ENCODE data around the gene GP5. TPM values are rescaled to one million over a fixed set of nuclear protein-coding genes. Genes with fewer than 3 reads are reported as not detected.

The GP5 gene
- total RNA-seq, 1 experiment from 2014 or later: 0.15 TPM

DNA sequence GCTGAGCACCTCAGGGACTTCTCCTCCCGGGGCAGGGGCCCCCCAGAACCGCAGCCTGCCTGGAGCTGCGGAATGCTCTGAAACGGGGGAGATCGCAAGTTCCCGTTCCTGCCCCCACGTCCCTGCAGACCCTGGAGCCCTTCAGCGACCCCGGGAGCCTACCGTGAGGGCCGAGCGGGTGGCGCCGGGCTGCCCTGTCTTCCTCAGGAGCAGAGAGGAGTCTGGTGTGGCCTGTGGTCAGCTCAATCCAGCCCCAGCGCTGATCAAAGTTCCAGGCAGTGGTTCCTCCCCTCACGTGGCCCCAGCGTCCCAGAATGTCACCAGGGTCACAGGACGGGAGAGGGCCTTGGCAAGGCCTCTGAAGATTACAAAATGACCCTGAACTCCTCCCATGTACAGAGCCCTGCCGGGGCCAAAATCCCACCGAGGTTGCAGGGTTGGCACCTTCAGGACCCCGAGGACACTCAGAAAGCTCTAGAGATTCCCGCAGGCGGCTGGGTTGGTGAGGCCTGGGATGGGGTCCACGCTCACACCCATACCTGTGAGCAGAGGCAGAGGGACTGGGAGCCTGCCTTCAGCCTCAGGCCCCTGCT, 47.9 kb downstream of the GP5 start, which contains the start of gene CPN2:
Gene CPN2, minus strand, starts transcription at position 249 of the 593 bp plus-strand sequence. CDS start 8,626 bp downstream, outside the sequence.
- H3K79me2 ChIP-seq (ENCODE audit: insufficient read depth, low read length): no peaks in the 10 kb centered on the region
- no peak for TF ChIP-seq YY1 (IDR thresholded peaks at IDR 0.05; ENCODE audit: extremely low read depth, insufficient replicate concordance, low read depth, low read length)
- TF ChIP-seq CEBPB (IDR thresholded peaks at IDR 0.05; ENCODE audit: low read depth): no peak
- TF ChIP-seq RAD21 (IDR thresholded peaks at IDR 0.05; ENCODE audit: low read depth): no peak
- TF ChIP-seq, protein P1, sequence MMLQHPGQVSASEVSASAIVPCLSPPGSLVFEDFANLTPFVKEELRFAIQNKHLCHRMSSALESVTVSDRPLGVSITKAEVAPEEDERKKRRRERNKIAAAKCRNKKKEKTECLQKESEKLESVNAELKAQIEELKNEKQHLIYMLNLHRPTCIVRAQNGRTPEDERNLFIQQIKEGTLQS (IDR thresholded peaks at IDR 0.05): no peak
- no peak for TF ChIP-seq ZFX (IDR thresholded peaks at IDR 0.05)
- no peak for TF ChIP-seq EGR1 (IDR thresholded peaks at IDR 0.05; ENCODE audit: low read depth)
- TF ChIP-seq SP1 (IDR thresholded peaks at IDR 0.05; ENCODE audit: low read depth): no peak
- TF ChIP-seq, protein P2, sequence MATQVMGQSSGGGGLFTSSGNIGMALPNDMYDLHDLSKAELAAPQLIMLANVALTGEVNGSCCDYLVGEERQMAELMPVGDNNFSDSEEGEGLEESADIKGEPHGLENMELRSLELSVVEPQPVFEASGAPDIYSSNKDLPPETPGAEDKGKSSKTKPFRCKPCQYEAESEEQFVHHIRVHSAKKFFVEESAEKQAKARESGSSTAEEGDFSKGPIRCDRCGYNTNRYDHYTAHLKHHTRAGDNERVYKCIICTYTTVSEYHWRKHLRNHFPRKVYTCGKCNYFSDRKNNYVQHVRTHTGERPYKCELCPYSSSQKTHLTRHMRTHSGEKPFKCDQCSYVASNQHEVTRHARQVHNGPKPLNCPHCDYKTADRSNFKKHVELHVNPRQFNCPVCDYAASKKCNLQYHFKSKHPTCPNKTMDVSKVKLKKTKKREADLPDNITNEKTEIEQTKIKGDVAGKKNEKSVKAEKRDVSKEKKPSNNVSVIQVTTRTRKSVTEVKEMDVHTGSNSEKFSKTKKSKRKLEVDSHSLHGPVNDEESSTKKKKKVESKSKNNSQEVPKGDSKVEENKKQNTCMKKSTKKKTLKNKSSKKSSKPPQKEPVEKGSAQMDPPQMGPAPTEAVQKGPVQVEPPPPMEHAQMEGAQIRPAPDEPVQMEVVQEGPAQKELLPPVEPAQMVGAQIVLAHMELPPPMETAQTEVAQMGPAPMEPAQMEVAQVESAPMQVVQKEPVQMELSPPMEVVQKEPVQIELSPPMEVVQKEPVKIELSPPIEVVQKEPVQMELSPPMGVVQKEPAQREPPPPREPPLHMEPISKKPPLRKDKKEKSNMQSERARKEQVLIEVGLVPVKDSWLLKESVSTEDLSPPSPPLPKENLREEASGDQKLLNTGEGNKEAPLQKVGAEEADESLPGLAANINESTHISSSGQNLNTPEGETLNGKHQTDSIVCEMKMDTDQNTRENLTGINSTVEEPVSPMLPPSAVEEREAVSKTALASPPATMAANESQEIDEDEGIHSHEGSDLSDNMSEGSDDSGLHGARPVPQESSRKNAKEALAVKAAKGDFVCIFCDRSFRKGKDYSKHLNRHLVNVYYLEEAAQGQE (IDR thresholded peaks at IDR 0.05; ENCODE audit: low read depth): no peak
- TF ChIP-seq CBX3 (IDR thresholded peaks at IDR 0.05; ENCODE audit: low read depth): no peak
- no peak for TF ChIP-seq ZNF274 (IDR thresholded peaks at IDR 0.05; ENCODE audit: low read depth, low read length)
- no peak for TF ChIP-seq POLR2AphosphoS5 (IDR thresholded peaks at IDR 0.05; ENCODE audit: low read depth, low read length)
- TF ChIP-seq TCF7L2 (IDR thresholded peaks at IDR 0.05; ENCODE audit: borderline replicate concordance, extremely low read depth, insufficient read depth, insufficient read length): no peak
- TF ChIP-seq JUND (IDR thresholded peaks at IDR 0.05): no peak
- no peak for TF ChIP-seq SRF (IDR thresholded peaks at IDR 0.05; ENCODE audit: low read depth)
- ATAC-seq (no peak), DNase-seq (ENCODE audit: low read depth, low spot score) (no peak)
- no TSS peak for BruUV-seq (replicated peaks)
- intact Hi-C loops (cut with micrococcal nuclease): no loop called here
- H3K4me1 ChIP-seq (ENCODE audit: control insufficient read depth in 1 of 2, insufficient read depth in 2 of 2, low read length in 2 of 2): peaks cover 8 to 14% of the 10 kb centered on the region in 2 experiments
- RAD21 ChIA-PET (ENCODE audit: low non-redundant PET in 1 of 2, low total read pairs in 2 of 2, uncharacterized antibody in 2 of 2, unreplicated experiment in 2 of 2): no interaction called here
- H3K9ac ChIP-seq (ENCODE audit: low read length): no peak within 1 kb of the TSS
- no peaks in the 10 kb centered on the region for H3K36me3 ChIP-seq (ENCODE audit: control insufficient read depth in 1 of 2, insufficient read depth in 2 of 2, low read length in 2 of 2)
- H3K4me3 ChIP-seq (replicated peaks in 1 of 2; ENCODE audit: low read depth in 1 of 2, low read length in 2 of 2): no peak within 1 kb of the TSS
- H2AFZ ChIP-seq (ENCODE audit: low read depth, low read length, poor library complexity, severe bottlenecking): peak within 1 kb of the TSS; percentile 85
- CTCF ChIA-PET: interaction anchor here (0.7 to 1.8 kb wide), 5 partner anchors 9 to 570 kb away, joined by 3 to 9 read pairs (median 3); no protein-coding TSS in a partner anchor
- no peaks in the 10 kb centered on the region for H3K27me3 ChIP-seq (ENCODE audit: insufficient read depth, low read length)
- no peaks in the 10 kb centered on the region for H4K20me1 ChIP-seq (ENCODE audit: insufficient read depth)
- peak within 1 kb of the TSS; percentile 39; the same call in 1 of the 2 replicates for H3K27ac ChIP-seq (ENCODE audit: low read depth, low read length)
- POLR2A ChIA-PET: no interaction called here
- no peaks in the 10 kb centered on the region for H3K9me2 ChIP-seq (ENCODE audit: insufficient read depth)
- no peaks in the 10 kb centered on the region for H3K9me3 ChIP-seq (ENCODE audit: control insufficient read depth in 1 of 2, insufficient read depth in 1 of 2, low read depth in 1 of 2, low read length in 2 of 2)
- H3K4me2 ChIP-seq (ENCODE audit: low read length): peak within 1 kb of the TSS; percentile 28; the same call in 1 of the 2 replicates
